GM18517 (cell line): Measurements from ENCODE around the gene STK11IP.

Experiments used
- ATAC-seq: cut with Tn5 transposase; IDR thresholded peaks from one replicate; pipeline ENCODE4 v1.9.1; 2021; ENCODE audit warnings: mild to moderate bottlenecking, moderate library complexity; ENCODE audit not compliant: unreplicated experiment

STK11IP gene, protein sequence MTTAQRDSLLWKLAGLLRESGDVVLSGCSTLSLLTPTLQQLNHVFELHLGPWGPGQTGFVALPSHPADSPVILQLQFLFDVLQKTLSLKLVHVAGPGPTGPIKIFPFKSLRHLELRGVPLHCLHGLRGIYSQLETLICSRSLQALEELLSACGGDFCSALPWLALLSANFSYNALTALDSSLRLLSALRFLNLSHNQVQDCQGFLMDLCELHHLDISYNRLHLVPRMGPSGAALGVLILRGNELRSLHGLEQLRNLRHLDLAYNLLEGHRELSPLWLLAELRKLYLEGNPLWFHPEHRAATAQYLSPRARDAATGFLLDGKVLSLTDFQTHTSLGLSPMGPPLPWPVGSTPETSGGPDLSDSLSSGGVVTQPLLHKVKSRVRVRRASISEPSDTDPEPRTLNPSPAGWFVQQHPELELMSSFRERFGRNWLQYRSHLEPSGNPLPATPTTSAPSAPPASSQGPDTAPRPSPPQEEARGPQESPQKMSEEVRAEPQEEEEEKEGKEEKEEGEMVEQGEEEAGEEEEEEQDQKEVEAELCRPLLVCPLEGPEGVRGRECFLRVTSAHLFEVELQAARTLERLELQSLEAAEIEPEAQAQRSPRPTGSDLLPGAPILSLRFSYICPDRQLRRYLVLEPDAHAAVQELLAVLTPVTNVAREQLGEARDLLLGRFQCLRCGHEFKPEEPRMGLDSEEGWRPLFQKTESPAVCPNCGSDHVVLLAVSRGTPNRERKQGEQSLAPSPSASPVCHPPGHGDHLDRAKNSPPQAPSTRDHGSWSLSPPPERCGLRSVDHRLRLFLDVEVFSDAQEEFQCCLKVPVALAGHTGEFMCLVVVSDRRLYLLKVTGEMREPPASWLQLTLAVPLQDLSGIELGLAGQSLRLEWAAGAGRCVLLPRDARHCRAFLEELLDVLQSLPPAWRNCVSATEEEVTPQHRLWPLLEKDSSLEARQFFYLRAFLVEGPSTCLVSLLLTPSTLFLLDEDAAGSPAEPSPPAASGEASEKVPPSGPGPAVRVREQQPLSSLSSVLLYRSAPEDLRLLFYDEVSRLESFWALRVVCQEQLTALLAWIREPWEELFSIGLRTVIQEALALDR

DNA sequence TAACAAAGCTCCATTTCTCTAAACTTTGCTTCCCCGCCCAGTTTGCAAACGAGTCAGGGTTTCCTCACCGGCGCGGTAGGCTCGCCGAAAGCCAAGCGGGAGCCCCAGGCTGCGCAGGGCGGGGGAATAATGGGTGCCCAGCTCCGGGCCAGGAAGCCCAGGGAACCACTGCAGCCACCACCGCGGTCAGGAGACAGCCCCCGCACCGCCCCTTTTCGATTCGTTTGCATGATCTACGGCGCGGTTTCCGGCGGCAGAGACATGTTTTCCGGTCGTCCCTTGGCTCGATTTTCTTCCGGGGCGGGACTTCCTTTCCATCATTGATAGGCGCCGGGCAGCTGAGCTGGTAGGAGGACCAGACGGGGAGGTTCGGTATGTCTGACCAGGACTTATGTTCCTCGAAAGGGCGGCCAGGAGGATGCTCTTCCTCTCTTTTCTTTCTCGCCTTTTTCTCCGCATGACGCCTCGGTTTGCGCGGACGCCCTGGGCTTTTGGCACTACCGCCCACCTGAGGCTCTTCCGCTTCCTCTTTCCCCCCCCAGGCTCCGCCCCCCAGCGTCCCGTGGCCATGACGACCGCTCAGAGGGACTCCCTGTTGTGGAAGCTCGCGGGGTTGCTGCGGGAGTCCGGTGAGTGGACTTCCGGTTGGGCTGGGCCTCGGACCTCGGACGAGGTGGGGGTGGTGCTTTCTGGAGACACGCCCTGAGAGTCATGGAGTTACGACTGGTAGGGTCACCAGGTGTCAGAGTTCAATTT is at the start of gene STK11IP:
TSS of gene STK11IP (plus strand) at position 306 of the 756 bp plus-strand sequence. CDS start at position 569, 263 bp downstream.
- peak; percentile 82 for ATAC-seq

DNA sequence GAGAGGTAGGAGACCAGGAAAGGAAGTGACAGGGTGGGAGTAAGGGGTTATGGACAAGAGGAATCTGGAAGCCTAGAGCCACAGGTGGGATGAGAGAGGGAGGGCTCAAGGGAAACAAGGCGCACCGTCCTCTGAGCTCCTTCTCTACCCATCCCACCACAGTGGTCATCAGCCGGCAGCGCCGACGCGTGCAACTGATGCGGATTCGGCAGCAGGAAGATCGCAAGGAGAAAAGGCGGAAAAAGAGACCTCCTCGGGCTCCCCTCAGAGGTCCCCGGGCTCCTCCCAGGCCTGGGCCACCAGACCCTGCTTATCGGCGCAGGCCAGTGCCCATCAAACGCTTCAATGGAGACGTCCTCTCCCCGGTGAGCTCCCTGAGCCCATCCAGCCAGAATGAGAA is 48.7 kb upstream of the STK11IP start:
- no peak for ATAC-seq

DNA sequence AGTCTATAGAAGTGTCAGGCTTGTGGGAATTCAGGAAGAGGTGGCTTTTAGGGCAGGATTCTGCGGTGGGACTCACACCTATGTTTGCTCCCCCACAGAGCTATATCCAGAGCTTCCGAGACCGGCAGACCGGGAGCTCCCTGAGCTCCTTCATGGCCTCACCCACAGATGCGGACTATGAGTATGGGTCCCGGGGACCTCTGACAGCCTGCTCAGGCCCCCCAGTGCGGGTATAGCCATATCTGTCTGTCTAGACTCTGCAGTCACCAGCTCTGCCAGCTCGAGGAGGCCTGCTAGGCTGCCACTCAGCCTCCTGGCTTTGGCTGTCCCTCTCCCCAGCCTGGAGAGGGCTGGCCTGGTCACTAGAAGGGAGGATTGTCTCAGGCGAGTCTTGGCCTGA is 48.0 kb upstream of the STK11IP start:
- no peak for ATAC-seq

GRCh38 chr2:219551441-219552381 is 45.9 kb upstream of the STK11IP start:
- ATAC-seq: peak; percentile 16

DNA sequence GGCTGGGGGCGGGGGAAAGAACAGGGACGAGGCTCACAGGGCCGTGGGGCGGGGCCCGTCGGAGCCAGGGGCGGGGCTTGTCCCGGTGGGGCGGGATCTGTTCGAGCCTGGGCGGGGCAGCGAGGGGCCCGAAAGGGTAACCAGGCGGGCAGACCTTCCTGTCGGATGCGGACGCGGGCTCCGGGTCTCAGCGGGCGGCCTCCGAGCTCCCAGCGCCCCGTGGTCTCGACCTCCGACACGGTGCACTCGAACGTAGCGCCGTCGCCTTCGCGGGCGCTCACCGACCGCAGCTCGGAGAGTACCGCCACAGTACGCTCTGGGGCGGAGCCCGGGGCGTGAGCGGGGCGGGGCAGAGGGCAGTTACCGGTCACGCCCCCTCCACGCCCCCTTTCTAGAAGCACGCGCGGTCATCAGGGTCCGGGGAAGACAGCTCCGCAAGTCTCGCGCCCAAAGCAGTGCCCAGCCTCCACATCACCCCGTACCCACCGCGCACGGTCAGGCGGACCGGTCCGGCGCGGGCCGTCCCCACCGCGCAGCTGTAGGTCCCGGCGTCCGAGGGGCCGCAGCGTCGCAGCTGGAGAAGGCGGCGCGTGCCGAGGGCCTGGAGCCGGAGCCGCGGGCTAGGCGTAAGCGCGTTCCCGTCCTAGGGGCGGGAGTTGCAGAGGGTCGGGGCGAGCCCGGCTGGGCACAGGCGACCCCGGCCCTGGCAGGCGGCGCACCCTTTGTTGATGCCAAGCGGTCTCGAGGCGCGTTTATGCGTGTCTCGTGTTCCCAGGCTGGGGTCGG is 45.1 kb upstream of the STK11IP start:
- ATAC-seq: peak; percentile 90

DNA sequence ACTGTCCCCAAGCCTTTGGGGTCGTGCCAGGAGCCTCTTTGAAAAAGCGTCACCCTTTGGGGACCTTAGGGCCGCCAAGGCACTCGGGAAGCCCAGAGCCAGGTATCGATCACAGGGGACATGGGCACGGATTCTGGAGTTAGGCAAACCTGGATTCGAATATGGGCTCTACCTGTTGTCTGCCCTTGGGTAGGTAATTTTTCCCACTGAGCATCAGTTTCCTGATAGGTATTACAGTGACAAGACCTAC is 44.6 kb upstream of the STK11IP start:
- no peak for ATAC-seq

DNA sequence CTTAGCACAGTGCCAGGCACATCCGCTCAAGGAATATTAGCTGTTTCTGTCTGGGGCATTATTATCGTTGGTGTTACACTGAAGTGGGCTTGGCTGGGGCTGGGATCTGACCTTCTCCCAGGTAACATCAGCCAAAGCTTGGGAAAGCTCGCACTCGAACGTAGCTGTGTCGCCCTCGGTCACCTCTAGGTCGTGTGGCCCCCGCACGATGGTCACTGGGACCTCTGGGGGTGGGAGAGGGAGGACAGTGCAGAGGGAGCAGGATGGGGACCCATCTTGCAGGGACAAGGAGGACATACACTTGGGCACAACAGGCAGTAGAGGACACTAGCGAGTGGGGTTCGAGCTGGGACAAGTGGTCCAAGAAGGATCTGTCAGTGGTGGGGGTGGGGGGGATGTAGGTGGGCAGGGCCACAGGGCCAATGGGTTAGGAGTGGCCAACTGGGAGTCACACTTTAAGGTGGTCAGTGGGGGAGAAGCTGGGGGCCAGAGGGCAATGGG is 44.1 kb upstream of the STK11IP start:
- no peak for ATAC-seq

- no peak for ATAC-seq
These were observed 43.3 kb upstream of the STK11IP start for GRCh38 chr2:219554350-219554749.

DNA sequence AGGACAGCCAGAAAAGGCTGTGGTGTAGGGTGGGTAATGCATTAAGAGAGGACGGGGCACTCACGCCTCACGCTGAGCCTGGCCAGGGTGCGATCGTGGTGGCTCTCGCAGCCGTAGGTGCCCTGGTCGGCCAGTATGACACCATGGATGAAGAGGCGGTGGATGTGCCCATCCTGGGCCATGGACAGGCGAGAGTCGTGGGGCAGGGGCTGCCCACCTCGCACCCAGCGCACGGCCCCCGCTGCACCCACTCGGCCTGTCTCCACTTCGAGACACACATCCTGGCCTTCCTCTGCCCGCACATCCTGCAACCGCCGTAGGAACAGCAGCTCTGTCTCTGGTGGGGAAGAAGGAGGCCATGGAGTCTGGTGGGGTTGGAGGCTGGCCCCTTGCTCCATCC is 41.7 kb upstream of the STK11IP start:
- ATAC-seq: no peak

DNA sequence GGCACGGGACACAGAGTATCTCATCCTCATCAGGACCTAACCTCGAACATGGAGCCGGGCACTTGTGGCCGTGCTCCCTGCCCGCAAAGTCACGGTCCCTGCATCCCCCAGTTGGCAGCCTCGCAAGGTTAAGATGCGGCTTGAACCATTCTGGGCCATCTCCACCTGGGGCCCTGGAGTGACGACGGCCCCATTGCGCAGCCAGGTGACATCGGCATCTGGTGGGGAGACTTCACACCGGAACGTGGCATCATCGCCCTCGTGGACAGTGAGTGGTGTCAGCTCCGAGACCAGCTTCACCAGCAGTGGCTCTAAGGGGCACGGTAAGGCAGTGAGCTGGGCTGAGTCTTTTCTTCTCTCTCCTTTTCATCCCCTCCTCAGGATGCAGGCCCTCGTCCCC is 41.2 kb upstream of the STK11IP start:
- no peak for ATAC-seq

- no peak for ATAC-seq
These were observed 40.3 kb upstream of the STK11IP start for GRCh38 chr2:219557320-219557719.

- no peak for ATAC-seq
These were observed 39.6 kb upstream of the STK11IP start for GRCh38 chr2:219557791-219558785.

- ATAC-seq: no peak
These were observed 38.3 kb upstream of the STK11IP start for GRCh38 chr2:219559156-219559915.

DNA sequence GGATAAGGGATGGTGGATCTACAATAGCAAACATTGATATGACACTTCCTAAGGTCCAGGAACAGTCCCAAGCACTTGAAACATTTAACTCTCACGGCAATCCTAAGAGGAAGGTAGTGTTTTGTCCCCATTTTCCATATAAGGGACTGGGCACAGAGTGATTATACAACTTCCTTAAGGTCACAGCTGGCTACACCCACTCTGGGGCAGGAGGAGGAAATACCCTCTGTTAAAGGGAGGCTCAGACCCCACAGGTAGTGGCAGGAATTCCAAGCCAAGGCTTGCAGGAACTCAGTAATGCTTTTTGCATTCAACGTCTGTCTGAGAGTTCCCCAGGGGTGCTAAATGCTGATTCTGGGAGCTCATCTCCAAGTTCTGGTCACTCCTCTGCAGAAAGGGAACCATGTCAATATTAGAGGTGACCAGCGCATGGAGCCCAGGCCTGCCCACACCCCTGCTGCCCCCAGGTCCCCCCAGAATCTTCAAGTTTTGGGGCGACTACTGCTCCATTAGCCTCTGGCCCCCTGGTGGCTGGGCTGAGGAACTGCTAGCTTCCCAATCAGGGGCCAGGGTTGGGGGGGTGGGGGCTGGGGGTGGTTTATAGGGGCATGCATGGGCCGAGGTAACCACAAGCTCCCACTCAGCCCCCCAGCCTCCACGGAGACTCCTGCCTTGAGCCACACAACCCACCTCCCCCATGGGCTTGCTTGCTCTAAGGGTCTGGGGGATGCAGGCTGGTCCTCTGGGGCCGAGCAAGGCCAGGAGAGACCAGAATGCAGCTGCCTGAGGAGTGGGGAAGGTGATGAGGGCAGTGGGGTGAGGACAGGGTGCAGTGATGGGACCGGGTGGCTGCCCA is 37.4 kb upstream of the STK11IP start:
- no peak for ATAC-seq

- ATAC-seq: no peak
These were observed 36.8 kb upstream of the STK11IP start for GRCh38 chr2:219560893-219561178.
